PC-3 (cell line): ENCODE measurements around the gene BCAT1. TPM values are rescaled to one million over a fixed set of nuclear protein-coding genes. Genes with fewer than 3 reads are reported as not detected.

ENCODE experiments used
- ATAC-seq: fragments of 200-7000 bp; cut with Tn5 transposase; 2 replicates; pipeline ENCODE4 v1.9.1; 2020; ENCODE audit warnings: mild to moderate bottlenecking, moderate library complexity
- BruUV-seq: library from RNA; stranded (reverse); fragments of 400-500 nt; replicated peaks from 2 replicates; lab custom pipeline; 2021; lab: Mats Ljungman, UMichigan
- CTCF ChIA-PET: fragments of 300-600 bp; sonication (Branson Sonifier 250); formaldehyde crosslinking; loops from one replicate; lab custom pipeline; 2022; ENCODE audit warnings: antibody characterized with exemption; lab: Charles Lee
- POLR2A ChIA-PET: fragments of 300-600 bp; sonication (Branson Sonifier 250); formaldehyde crosslinking; loops from one replicate; lab custom pipeline; 2022; ENCODE audit warnings: antibody characterized with exemption; ENCODE audit not compliant: unreplicated experiment; lab: Charles Lee
- DNase-seq: peaks from one replicate; pipeline ENCODE4 v3.0.0-alpha.2; 2015
- H2AFZ ChIP-seq: fragments of 300-600 bp; sonication (generic); 2 replicates; pipeline ENCODE4 v1.6.0; 2016; ENCODE audit warnings: antibody characterized with exemption, low read length
- H3F3A ChIP-seq: fragments of 300-600 bp; sonication (generic); one replicate; pipeline ENCODE4 v1.6.0; 2017; ENCODE audit warnings: antibody characterized with exemption, low read length, control low read depth, mild to moderate bottlenecking; ENCODE audit not compliant: unreplicated experiment
- H3K27ac ChIP-seq: fragments of 300-600 bp; sonication (generic); 2 replicates; pipeline ENCODE4 v1.5.1; 2016; ENCODE audit warnings: mild to moderate bottlenecking, low read length
- H3K27me3 ChIP-seq: fragments of 300-600 bp; sonication (generic); 2 replicates; pipeline ENCODE4 v1.6.1; 2016; ENCODE audit warnings: low read length, mixed read lengths
- H3K36me3 ChIP-seq: fragments of 300-600 bp; sonication (generic); 2 replicates; pipeline ENCODE4 v1.6.1; 2016; ENCODE audit warnings: low read depth, mixed run types, low read length, mixed read lengths
- H3K4me1 ChIP-seq: fragments of 300-600 bp; sonication (generic); 2 replicates; pipeline ENCODE4 v1.5.1; 2016; ENCODE audit warnings: low read length; ENCODE audit not compliant: insufficient read depth
- H3K4me2 ChIP-seq: fragments of 300-600 bp; sonication (generic); 2 replicates; pipeline ENCODE4 v1.6.0; 2016; ENCODE audit warnings: low read length
- H3K4me3 ChIP-seq: fragments of 300-600 bp; sonication (generic); 2 replicates; pipeline ENCODE4 v1.5.1; 2016; ENCODE audit warnings: mild to moderate bottlenecking, low read length, mixed read lengths
- H3K79me2 ChIP-seq: fragments of 300-600 bp; sonication (generic); 2 replicates; pipeline ENCODE4 v1.6.1; 2017; ENCODE audit warnings: low read length, mixed read lengths
- H3K9ac ChIP-seq: fragments of 300-600 bp; sonication (generic); 2 replicates; pipeline ENCODE4 v1.6.0; 2016; ENCODE audit warnings: mild to moderate bottlenecking, low read length
- H3K9me2 ChIP-seq: fragments of 300-600 bp; sonication (generic); replicated peaks from 2 replicates; pipeline ENCODE4 v1.6.1; 2016; ENCODE audit warnings: mixed run types, low read length, mixed read lengths
- H3K9me3 ChIP-seq: fragments of 300-600 bp; sonication (generic); 2 replicates; pipeline ENCODE4 v1.6.1; 2016; ENCODE audit warnings: low read length, mixed read lengths
- H4K20me1 ChIP-seq: fragments of 300-600 bp; sonication (generic); 2 replicates; pipeline ENCODE4 v1.6.1; 2016; ENCODE audit warnings: low read length, mixed read lengths
- EZH2 ChIP-seq: fragments of 300-600 bp; sonication (generic); IDR thresholded peaks from one replicate; pipeline ENCODE4 v1.6.1; 2017; ENCODE audit warnings: antibody characterized with exemption, mild to moderate bottlenecking, low read length; ENCODE audit not compliant: unreplicated experiment
- EZH2phosphoT487 ChIP-seq: fragments of 300-600 bp; sonication (generic); IDR thresholded peaks from 2 replicates; pipeline ENCODE4 v1.6.1; 2018; ENCODE audit warnings: mild to moderate bottlenecking, antibody characterized with exemption, low read length, borderline replicate concordance
- intact Hi-C: fragments of 100-400 bp; cut with micrococcal nuclease; formaldehyde crosslinking; loops from 2 replicates; pipeline ENCODE4 v1.9.0; 2023
- total RNA-seq: library from RNA; depleted of rRNA; stranded (reverse); fragments of >200 nt; gene quantifications from 2 replicates; pipeline ENCODE4 v1.2.3, GENCODE V29; 2014
- TF ChIP-seq, protein P1 (sequence below): fragments of 300-600 bp; sonication (generic); conservative IDR thresholded peaks from 2 replicates; pipeline ENCODE4 v1.5.1; 2017; ENCODE audit warnings: antibody characterized with exemption, low read depth, mild to moderate bottlenecking, low read length

Gene BCAT1
- total RNA-seq, 1 experiment from 2014 or later = not detected

DNA sequence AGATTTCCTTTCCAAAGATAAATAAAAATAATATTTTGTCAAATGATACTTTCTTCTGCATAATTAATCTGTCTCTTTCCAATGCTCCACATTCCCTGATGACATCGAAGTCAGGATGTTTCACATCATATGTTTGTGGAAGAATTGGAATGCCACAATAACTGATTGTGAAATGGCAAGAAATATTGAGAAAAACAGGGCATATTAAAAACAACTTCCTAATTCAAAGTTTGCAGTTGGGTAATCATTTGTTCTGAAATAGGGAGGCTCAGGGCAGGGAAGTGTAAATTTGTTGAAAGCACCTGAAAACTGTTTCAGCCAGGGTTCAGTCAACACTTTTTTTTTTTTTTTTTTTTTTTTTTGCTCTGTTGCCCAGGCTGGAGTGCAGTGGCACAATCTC, 50.7 kb downstream of the BCAT1 start:
- Histone ChIP-seq H3K4me2 (no peak overlapping the region), H2AFZ (no peak overlapping the region), H3K36me3 (no peaks in the 10 kb centered on the region), H3K27me3 (0 out of 2 replicates have a peak, but pooled peaks cover 5% of the 10 kb centered on the region), H3K4me3 (no peak overlapping the region), H3F3A (no peaks in the 10 kb centered on the region), H3K79me2 (no peaks in the 10 kb centered on the region), H3K27ac (no peak overlapping the region), H3K9me3 (no peaks in the 10 kb centered on the region), H3K9ac (no peak overlapping the region), H3K9me2 (no peaks in the 10 kb centered on the region), H3K4me1 (no peaks in the 10 kb centered on the region), H4K20me1 (no peaks in the 10 kb centered on the region)
- ChIA-PET CTCF (no interaction called here), POLR2A (no interaction called here)
- no peak for TF ChIP-seq EZH2phosphoT487
- TF ChIP-seq, protein P1, sequence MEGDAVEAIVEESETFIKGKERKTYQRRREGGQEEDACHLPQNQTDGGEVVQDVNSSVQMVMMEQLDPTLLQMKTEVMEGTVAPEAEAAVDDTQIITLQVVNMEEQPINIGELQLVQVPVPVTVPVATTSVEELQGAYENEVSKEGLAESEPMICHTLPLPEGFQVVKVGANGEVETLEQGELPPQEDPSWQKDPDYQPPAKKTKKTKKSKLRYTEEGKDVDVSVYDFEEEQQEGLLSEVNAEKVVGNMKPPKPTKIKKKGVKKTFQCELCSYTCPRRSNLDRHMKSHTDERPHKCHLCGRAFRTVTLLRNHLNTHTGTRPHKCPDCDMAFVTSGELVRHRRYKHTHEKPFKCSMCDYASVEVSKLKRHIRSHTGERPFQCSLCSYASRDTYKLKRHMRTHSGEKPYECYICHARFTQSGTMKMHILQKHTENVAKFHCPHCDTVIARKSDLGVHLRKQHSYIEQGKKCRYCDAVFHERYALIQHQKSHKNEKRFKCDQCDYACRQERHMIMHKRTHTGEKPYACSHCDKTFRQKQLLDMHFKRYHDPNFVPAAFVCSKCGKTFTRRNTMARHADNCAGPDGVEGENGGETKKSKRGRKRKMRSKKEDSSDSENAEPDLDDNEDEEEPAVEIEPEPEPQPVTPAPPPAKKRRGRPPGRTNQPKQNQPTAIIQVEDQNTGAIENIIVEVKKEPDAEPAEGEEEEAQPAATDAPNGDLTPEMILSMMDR = no peak
- no peak for ATAC-seq
- DNase-seq = no peak
- intact Hi-C loops = no loop called here
- BruUV-seq = no TSS peak

DNA sequence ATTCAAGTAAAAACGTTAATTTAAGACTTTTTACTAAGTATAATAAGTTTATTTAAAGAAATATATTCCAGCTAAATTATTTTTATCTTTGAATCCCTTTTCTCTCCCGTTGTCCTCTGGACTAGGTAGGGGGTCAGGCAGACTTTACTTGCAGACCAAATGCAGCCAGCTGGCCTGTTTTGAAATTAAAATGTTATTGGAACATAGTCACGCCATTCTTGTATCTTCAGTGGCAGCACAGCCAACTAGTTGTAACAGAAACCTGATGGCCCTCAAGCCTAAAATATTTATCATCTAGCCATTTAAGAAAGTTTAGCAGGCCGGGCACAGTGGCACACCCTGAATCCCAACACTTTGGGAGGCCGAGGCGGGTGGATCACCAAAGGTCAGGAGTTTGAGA, 52.7 kb downstream of the BCAT1 start:
- Histone ChIP-seq H3K9me3 (no peaks in the 10 kb centered on the region), H3K4me3 (no peak overlapping the region), H2AFZ (no peak overlapping the region), H3K36me3 (no peaks in the 10 kb centered on the region), H3F3A (no peaks in the 10 kb centered on the region), H3K27ac (no peak overlapping the region), H3K9me2 (no peaks in the 10 kb centered on the region), H3K4me2 (no peak overlapping the region), H3K9ac (no peak overlapping the region), H3K27me3 (peaks cover 10% of the 10 kb centered on the region; the same call in 1 of the 2 replicates), H3K79me2 (no peaks in the 10 kb centered on the region), H4K20me1 (no peaks in the 10 kb centered on the region), H3K4me1 (no peaks in the 10 kb centered on the region)
- ATAC-seq (no peak), DNase-seq (no peak)
- intact Hi-C loops = no loop called here
- ChIA-PET CTCF (no interaction called here), POLR2A (no interaction called here)
- no TSS peak for BruUV-seq
- TF ChIP-seq EZH2 = no peak
- TF ChIP-seq, protein P1 = no peak
- TF ChIP-seq EZH2phosphoT487 = no peak

DNA sequence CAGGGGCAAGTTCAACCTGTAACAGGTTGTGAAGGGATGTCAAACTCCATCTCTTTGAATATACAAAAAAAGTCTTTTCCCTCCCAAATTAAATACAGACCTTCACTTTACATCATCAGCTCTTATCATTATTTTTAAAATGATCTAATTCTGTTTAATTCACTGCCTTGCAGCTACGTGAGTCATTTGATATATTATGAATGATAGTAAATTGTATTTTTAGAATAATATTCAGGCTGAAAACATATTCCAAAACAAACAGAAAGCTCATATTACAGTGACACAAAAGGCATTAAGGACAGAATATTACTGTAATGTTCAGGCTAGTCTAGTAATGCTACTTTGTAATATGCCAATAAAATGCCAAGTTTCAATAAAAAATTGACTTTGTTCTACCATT, 53.3 kb downstream of the BCAT1 start:
- Histone ChIP-seq H3K9me2 (no peaks in the 10 kb centered on the region), H3K4me3 (no peak overlapping the region), H3K79me2 (no peaks in the 10 kb centered on the region), H3K27me3 (peaks cover 12% of the 10 kb centered on the region; the same call in 1 of the 2 replicates), H4K20me1 (no peaks in the 10 kb centered on the region), H3K4me1 (no peaks in the 10 kb centered on the region), H3K4me2 (no peak overlapping the region), H3K27ac (no peak overlapping the region), H2AFZ (no peak overlapping the region), H3F3A (no peaks in the 10 kb centered on the region), H3K36me3 (no peaks in the 10 kb centered on the region), H3K9me3 (no peaks in the 10 kb centered on the region), H3K9ac (no peak overlapping the region)
- BruUV-seq = no TSS peak
- POLR2A ChIA-PET = no interaction called here
- CTCF ChIA-PET = no interaction called here
- ATAC-seq (no peak), DNase-seq (no peak)
- no peak for TF ChIP-seq EZH2
- TF ChIP-seq EZH2phosphoT487 = no peak
- TF ChIP-seq, protein P1 = no peak
- intact Hi-C loops = no loop called here
